ENCODE results near the gene IQSEC1. TPM values are rescaled to one million over a fixed set of nuclear protein-coding genes. Genes with fewer than 3 reads are reported as not detected.

Gene IQSEC1
- total RNA-seq, 2 donors from 2014 or later = 38.0 to 62.9 TPM

GRCh38 chr3:12990306-12990705 lies 82.9 kb downstream of the IQSEC1 start:
- peaks cover 37% of the 10 kb centered on the region for H3K4me1 Mint-ChIP-seq
- no peak for ATAC-seq (replicated peaks)
- H3K27ac Mint-ChIP-seq = peak overlapping the region; percentile 35
- H3K9me3 Mint-ChIP-seq = no peaks in the 10 kb centered on the region
- H3K4me3 Mint-ChIP-seq = no peak overlapping the region
- H3K27me3 Mint-ChIP-seq = no peaks in the 10 kb centered on the region
- H3K36me3 Mint-ChIP-seq (ENCODE audit: low read depth) = peaks cover 14% of the 10 kb centered on the region

- Mint-ChIP-seq H3K9me3 (no peaks in the 10 kb centered on the region), H3K36me3 (ENCODE audit: low read depth) (peaks cover 6% of the 10 kb centered on the region), H3K4me1 (peaks cover 33% of the 10 kb centered on the region), H3K27ac (peak overlapping the region; percentile 21), H3K27me3 (no peaks in the 10 kb centered on the region), H3K4me3 (no peak overlapping the region)
- no peak for ATAC-seq (replicated peaks)
These were observed 84.3 kb downstream of the IQSEC1 start for GRCh38 chr3:12988728-12989454.

GRCh38 chr3:12987602-12988001 lies 85.6 kb downstream of the IQSEC1 start:
- peaks cover 6% of the 10 kb centered on the region for H3K36me3 Mint-ChIP-seq (ENCODE audit: low read depth)
- H3K4me1 Mint-ChIP-seq = peaks cover 33% of the 10 kb centered on the region
- H3K4me3 Mint-ChIP-seq = no peak overlapping the region
- no peaks in the 10 kb centered on the region for H3K9me3 Mint-ChIP-seq
- no peaks in the 10 kb centered on the region for H3K27me3 Mint-ChIP-seq
- ATAC-seq (replicated peaks) = no peak
- H3K27ac Mint-ChIP-seq = no peak overlapping the region

- H3K36me3 Mint-ChIP-seq (ENCODE audit: low read depth) = peaks cover 6% of the 10 kb centered on the region
- no peak for ATAC-seq (replicated peaks)
- no peaks in the 10 kb centered on the region for H3K27me3 Mint-ChIP-seq
- no peak overlapping the region for H3K4me3 Mint-ChIP-seq
- peaks cover 33% of the 10 kb centered on the region for H3K4me1 Mint-ChIP-seq
- H3K27ac Mint-ChIP-seq = no peak overlapping the region
- no peaks in the 10 kb centered on the region for H3K9me3 Mint-ChIP-seq
These were observed 86.2 kb downstream of the IQSEC1 start for GRCh38 chr3:12986986-12987385.

GRCh38 chr3:12986521-12986920 lies 86.7 kb downstream of the IQSEC1 start:
- peaks cover 6% of the 10 kb centered on the region for H3K36me3 Mint-ChIP-seq (ENCODE audit: low read depth)
- no peak overlapping the region for H3K27ac Mint-ChIP-seq
- H3K9me3 Mint-ChIP-seq = no peaks in the 10 kb centered on the region
- peaks cover 33% of the 10 kb centered on the region for H3K4me1 Mint-ChIP-seq
- no peak overlapping the region for H3K4me3 Mint-ChIP-seq
- no peaks in the 10 kb centered on the region for H3K27me3 Mint-ChIP-seq
- ATAC-seq (replicated peaks) = no peak

GRCh38 chr3:12986031-12986430 lies 87.2 kb downstream of the IQSEC1 start:
- Mint-ChIP-seq H3K9me3 (no peaks in the 10 kb centered on the region), H3K4me1 (peaks cover 34% of the 10 kb centered on the region), H3K27ac (peak overlapping the region; percentile 33), H3K36me3 (ENCODE audit: low read depth) (peaks cover 10% of the 10 kb centered on the region), H3K27me3 (no peaks in the 10 kb centered on the region), H3K4me3 (no peak overlapping the region)
- no peak for ATAC-seq (replicated peaks)

- Mint-ChIP-seq H3K9me3 (no peaks in the 10 kb centered on the region), H3K27ac (peak overlapping the region; percentile 33), H3K4me1 (peaks cover 31% of the 10 kb centered on the region), H3K27me3 (no peaks in the 10 kb centered on the region), H3K4me3 (no peak overlapping the region), H3K36me3 (ENCODE audit: low read depth) (peaks cover 13% of the 10 kb centered on the region)
- ATAC-seq (replicated peaks) = no peak
These were observed 88.1 kb downstream of the IQSEC1 start for GRCh38 chr3:12985148-12985547.

- H3K27me3 Mint-ChIP-seq = no peaks in the 10 kb centered on the region
- H3K9me3 Mint-ChIP-seq = no peaks in the 10 kb centered on the region
- H3K4me1 Mint-ChIP-seq = peaks cover 32% of the 10 kb centered on the region
- peak; percentile 86 for ATAC-seq (replicated peaks)
- peaks cover 18% of the 10 kb centered on the region for H3K36me3 Mint-ChIP-seq (ENCODE audit: low read depth)
- H3K4me3 Mint-ChIP-seq = no peak overlapping the region
- H3K27ac Mint-ChIP-seq = peak overlapping the region; percentile 61
These were observed 89.0 kb downstream of the IQSEC1 start for GRCh38 chr3:12984023-12984823.

GRCh38 chr3:12983319-12983718 lies 89.9 kb downstream of the IQSEC1 start:
- no peaks in the 10 kb centered on the region for H3K27me3 Mint-ChIP-seq
- H3K4me3 Mint-ChIP-seq = no peak overlapping the region
- no peak overlapping the region for H3K27ac Mint-ChIP-seq
- no peaks in the 10 kb centered on the region for H3K9me3 Mint-ChIP-seq
- H3K4me1 Mint-ChIP-seq = peaks cover 30% of the 10 kb centered on the region
- peak; percentile 26 for ATAC-seq (replicated peaks)
- peaks cover 24% of the 10 kb centered on the region for H3K36me3 Mint-ChIP-seq (ENCODE audit: low read depth)

- Mint-ChIP-seq H3K4me1 (peaks cover 28% of the 10 kb centered on the region), H3K27me3 (no peaks in the 10 kb centered on the region), H3K27ac (peak overlapping the region; percentile 54), H3K4me3 (no peak overlapping the region), H3K9me3 (no peaks in the 10 kb centered on the region), H3K36me3 (ENCODE audit: low read depth) (peaks cover 24% of the 10 kb centered on the region)
- no peak for ATAC-seq (replicated peaks)
These were observed 90.6 kb downstream of the IQSEC1 start for GRCh38 chr3:12982619-12983101.

GRCh38 chr3:12981306-12982275 lies 91.6 kb downstream of the IQSEC1 start:
- Mint-ChIP-seq H3K9me3 (no peaks in the 10 kb centered on the region), H3K4me3 (no peak overlapping the region), H3K27ac (peak overlapping the region; percentile 82), H3K27me3 (no peaks in the 10 kb centered on the region), H3K4me1 (peaks cover 24% of the 10 kb centered on the region), H3K36me3 (ENCODE audit: low read depth) (peaks cover 18% of the 10 kb centered on the region)
- no peak for ATAC-seq (replicated peaks)

- ATAC-seq (replicated peaks) = no peak
- H3K9me3 Mint-ChIP-seq = no peaks in the 10 kb centered on the region
- H3K4me1 Mint-ChIP-seq = peaks cover 26% of the 10 kb centered on the region
- H3K4me3 Mint-ChIP-seq = no peak overlapping the region
- H3K27me3 Mint-ChIP-seq = no peaks in the 10 kb centered on the region
- H3K27ac Mint-ChIP-seq = peak overlapping the region; percentile 82
- peaks cover 18% of the 10 kb centered on the region for H3K36me3 Mint-ChIP-seq (ENCODE audit: low read depth)
These were observed 92.5 kb downstream of the IQSEC1 start for GRCh38 chr3:12980596-12981290.

GRCh38 chr3:12979947-12980487 lies 93.2 kb downstream of the IQSEC1 start:
- H3K4me3 Mint-ChIP-seq = no peak overlapping the region

More at GRCh38 chr3:12979947-12980487, 93.2 kb downstream of the IQSEC1 start:
- H3K27ac Mint-ChIP-seq = no peak overlapping the region
- ATAC-seq (replicated peaks) = no peak
- H3K27me3 Mint-ChIP-seq = no peaks in the 10 kb centered on the region
- H3K36me3 Mint-ChIP-seq (ENCODE audit: low read depth) = peaks cover 18% of the 10 kb centered on the region
- H3K9me3 Mint-ChIP-seq = no peaks in the 10 kb centered on the region
- peaks cover 23% of the 10 kb centered on the region for H3K4me1 Mint-ChIP-seq
